ENCODE data around the gene SLC52A1. TPM values are rescaled to one million over a fixed set of nuclear protein-coding genes. Genes with fewer than 3 reads are reported as not detected.

The SLC52A1 gene
- total RNA-seq, 1 experiment from 2014 or later, result not detected

- DNase-seq, result peak; percentile 81 to 85
- no peaks in the 10 kb centered on the region; the same call in 1 of the 2 replicates for H3K4me1 ChIP-seq
Measured at GRCh38 chr17:4986951-4987766, 48.1 kb downstream of the SLC52A1 start, which contains the start of gene CAMTA2. TSS of gene CAMTA2 (minus strand) at chr17:4987675. CDS start at chr17:4986222, 1,453 bp downstream.

DNA sequence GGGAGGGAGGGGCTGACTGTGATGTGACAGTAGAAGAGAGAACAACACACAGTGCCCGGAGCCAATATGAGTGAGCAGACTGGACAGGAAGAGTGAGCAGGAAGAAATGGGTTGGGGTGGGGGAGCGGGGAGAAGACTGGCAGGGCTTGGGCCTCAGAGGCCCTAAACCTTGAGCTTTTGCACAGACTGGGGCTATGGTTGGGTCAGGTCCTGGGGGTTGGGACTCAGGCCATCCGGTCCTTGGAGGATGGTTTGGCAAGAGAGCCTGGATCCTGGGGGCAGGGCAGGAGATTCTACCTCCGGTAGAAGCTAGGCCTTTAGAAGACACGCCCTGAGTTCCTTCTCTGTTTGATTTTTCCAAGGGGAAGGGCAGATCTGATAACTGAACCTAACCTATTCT lies 48.8 kb downstream of the SLC52A1 start:
- no peak for DNase-seq
- H3K4me1 ChIP-seq, result no peaks in the 10 kb centered on the region; the same call in 1 of the 2 replicates
- H3K27me3 ChIP-seq, result no peaks in the 10 kb centered on the region
- H3K27ac ChIP-seq, result no peak overlapping the region
- H3K36me3 ChIP-seq, result no peaks in the 10 kb centered on the region
- H3K9me3 ChIP-seq (replicated peaks), result no peaks in the 10 kb centered on the region
- H3K4me3 ChIP-seq, result peak overlapping the region; percentile 84

More at GRCh38 chr17:4986951-4987766, 48.1 kb downstream of the SLC52A1 start, which contains the start of gene CAMTA2:
- peak within 1 kb of the TSS; percentile 84 for H3K4me3 ChIP-seq
- no peaks in the 10 kb centered on the region for H3K36me3 ChIP-seq
- H3K27me3 ChIP-seq, result no peaks in the 10 kb centered on the region
- H3K9me3 ChIP-seq (replicated peaks), result no peaks in the 10 kb centered on the region
- peak within 1 kb of the TSS; percentile 21 for H3K27ac ChIP-seq

Other genes with a start within 250 kb of the SLC52A1 start
- gene VMO1, start 249.1 kb downstream of the SLC52A1 start, total RNA-seq (2014; rRNA removed; shearing (Covaris generic)), result 4.3 and 8.3 TPM in 2 replicates
- gene GLTPD2, start 246.5 kb downstream of the SLC52A1 start, total RNA-seq (2014; rRNA removed; shearing (Covaris generic)), result not detected in 2 replicates
- gene PSMB6, start 239.3 kb downstream of the SLC52A1 start, total RNA-seq (2014; rRNA removed; shearing (Covaris generic)), result 120 and 135 TPM in 2 replicates
- 11.7 and 14.8 TPM in 2 replicates for gene PLD2, start 228.3 kb downstream of the SLC52A1 start, total RNA-seq (2014; rRNA removed; shearing (Covaris generic))
- 12.2 and 12.4 TPM in 2 replicates for gene MINK1, start 202.1 kb downstream of the SLC52A1 start, total RNA-seq (2014; rRNA removed; shearing (Covaris generic))
- gene C17orf107, start 135.9 kb downstream of the SLC52A1 start, total RNA-seq (2014; rRNA removed; shearing (Covaris generic)), result 0.16 and 0.20 TPM in 2 replicates
- gene CHRNE, start 132.3 kb downstream of the SLC52A1 start, total RNA-seq (2014; rRNA removed; shearing (Covaris generic)), result 0.10 and 0.20 TPM in 2 replicates
- not detected in 2 replicates for gene GP1BA, start 103.1 kb downstream of the SLC52A1 start, total RNA-seq (2014; rRNA removed; shearing (Covaris generic))
- gene SLC25A11, start 95.4 kb downstream of the SLC52A1 start, total RNA-seq (2014; rRNA removed; shearing (Covaris generic)), result 43.9 and 45.3 TPM in 2 replicates
- gene RNF167, start 95.2 kb downstream of the SLC52A1 start, total RNA-seq (2014; rRNA removed; shearing (Covaris generic)), result 35.7 and 38.7 TPM in 2 replicates
- 1,061 and 1,115 TPM in 2 replicates for gene PFN1, start 86.9 kb downstream of the SLC52A1 start, total RNA-seq (2014; rRNA removed; shearing (Covaris generic))
- 124 and 129 TPM in 2 replicates for gene ENO3, start 84.3 kb downstream of the SLC52A1 start, total RNA-seq (2014; rRNA removed; shearing (Covaris generic))
- gene SPAG7, start 67.6 kb downstream of the SLC52A1 start, total RNA-seq (2014; rRNA removed; shearing (Covaris generic)), result 36.8 and 39.1 TPM in 2 replicates
- 3.7 and 3.9 TPM in 2 replicates for gene CAMTA2, start 47.8 kb downstream of the SLC52A1 start, total RNA-seq (2014; rRNA removed; shearing (Covaris generic))
- not detected in 2 replicates for gene INCA1, start 37.9 kb downstream of the SLC52A1 start, total RNA-seq (2014; rRNA removed; shearing (Covaris generic))
- 24.2 and 32.7 TPM in 2 replicates for gene KIF1C, start 37.5 kb downstream of the SLC52A1 start, total RNA-seq (2014; rRNA removed; shearing (Covaris generic))
- 1.7 and 1.8 TPM in 2 replicates for gene ZFP3, start 43.0 kb upstream of the SLC52A1 start, total RNA-seq (2014; rRNA removed; shearing (Covaris generic))
- gene ZNF232, start 76.5 kb upstream of the SLC52A1 start, total RNA-seq (2014; rRNA removed; shearing (Covaris generic)), result 5.4 and 6.8 TPM in 2 replicates
- gene USP6, start 80.6 kb upstream of the SLC52A1 start, total RNA-seq (2014; rRNA removed; shearing (Covaris generic)), result not detected in 2 replicates
- gene ZNF594, start 156.4 kb upstream of the SLC52A1 start, total RNA-seq (2014; rRNA removed; shearing (Covaris generic)), result 10.6 and 12.8 TPM in 2 replicates
- gene SCIMP, start 199.4 kb upstream of the SLC52A1 start, total RNA-seq (2014; rRNA removed; shearing (Covaris generic)), result not detected in 2 replicates
- gene RABEP1, start 246.9 kb upstream of the SLC52A1 start, total RNA-seq (2014; rRNA removed; shearing (Covaris generic)), result 26.8 and 28.9 TPM in 2 replicates